NCI-H2081 (cell line): ENCODE results near the gene RPS15A.
A peak's percentile ranks its signal among the peaks of the same experiment; 100 is the strongest.

Source experiments
- DNase-seq, 2 experiments: peaks; one replicate each; lab custom pipeline; 2025; lab: John Stamatoyannopoulos, UW

RPS15A gene

GRCh38 chr16:18789850-18790706 lies at the start of gene RPS15A:
Gene RPS15A, minus strand, starts transcription at chr16:18790334. Its CDS starts 1,221 bp downstream, at chr16:18789113.
- DNase-seq: peak; percentile 97 to 98

DNA sequence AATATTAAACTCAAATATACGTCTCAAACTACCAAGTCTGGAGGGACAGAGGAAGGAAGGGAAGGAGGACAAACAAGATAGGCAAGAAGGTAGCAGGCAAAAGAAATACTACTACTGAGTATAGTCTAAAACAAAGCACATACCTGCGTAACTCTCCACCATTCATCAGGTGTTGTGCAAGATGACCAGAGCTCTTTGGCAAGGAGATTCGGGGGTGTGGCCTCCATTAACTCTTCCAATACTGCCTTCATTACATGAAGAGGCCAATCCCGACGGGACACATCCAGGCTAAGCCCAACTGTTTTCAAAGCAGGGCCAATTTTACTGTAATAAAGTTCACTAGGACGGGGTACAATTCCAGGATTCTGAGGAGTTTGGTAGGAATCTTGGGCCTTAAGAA lies 49.4 kb upstream of the RPS15A start:
- no peak for DNase-seq

GRCh38 chr16:18836702-18837101 lies 46.6 kb upstream of the RPS15A start:
- DNase-seq: no peak

DNA sequence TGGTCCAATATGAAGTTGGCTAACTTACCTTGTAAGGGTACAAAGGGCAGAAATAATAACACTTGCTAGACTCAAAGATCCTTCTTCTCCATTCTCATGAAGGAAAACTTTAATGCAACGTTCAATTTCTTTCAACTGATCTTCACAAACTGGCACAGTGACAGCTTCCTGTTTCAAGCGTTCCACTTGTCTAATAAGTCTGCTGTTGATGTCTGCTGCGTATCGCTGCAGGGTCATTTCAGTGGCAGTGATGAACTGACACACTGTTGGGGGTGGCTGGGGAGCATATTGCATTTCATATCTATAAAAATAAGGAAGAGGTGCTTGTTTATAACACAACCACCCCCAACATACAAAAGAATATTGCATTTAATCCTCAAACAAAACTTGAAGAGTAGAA lies 44.7 kb upstream of the RPS15A start:
- DNase-seq: no peak

DNA sequence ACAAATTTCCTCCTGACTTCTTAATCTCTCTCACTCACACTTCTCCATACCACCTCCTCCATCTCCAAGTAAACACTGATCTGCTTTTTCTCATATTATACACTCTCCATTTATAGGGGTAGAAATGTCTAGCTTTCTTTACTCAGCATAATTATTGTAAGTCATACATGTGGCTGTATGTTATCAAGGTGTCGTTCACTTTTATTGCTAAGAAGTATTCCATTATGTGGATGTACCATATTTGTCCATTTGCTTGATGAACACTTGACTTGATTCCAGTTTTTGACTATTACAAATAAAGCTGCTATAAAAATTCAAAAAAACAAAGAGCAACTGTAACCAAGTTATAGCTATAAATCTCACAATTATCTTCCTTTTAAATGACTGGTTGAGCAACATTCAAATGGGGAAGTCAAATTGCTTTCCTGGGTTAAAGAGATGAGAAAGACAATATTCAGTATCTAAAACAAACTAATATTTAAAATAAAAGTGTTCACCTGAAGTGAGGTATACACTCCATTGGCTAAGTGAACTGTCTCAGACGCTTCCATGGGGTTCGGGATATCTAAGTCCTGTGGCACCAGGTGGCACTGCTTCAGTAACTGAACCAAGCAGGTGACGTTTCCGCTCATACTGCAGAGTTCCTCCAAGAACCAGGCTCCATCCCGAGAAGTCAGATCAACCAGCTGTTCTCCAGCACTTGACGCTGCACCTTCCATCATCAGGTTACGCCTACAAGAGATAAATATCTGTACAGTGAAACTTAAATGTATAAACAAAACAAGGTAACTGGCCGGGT lies 43.8 kb upstream of the RPS15A start:
- DNase-seq: no peak

DNA sequence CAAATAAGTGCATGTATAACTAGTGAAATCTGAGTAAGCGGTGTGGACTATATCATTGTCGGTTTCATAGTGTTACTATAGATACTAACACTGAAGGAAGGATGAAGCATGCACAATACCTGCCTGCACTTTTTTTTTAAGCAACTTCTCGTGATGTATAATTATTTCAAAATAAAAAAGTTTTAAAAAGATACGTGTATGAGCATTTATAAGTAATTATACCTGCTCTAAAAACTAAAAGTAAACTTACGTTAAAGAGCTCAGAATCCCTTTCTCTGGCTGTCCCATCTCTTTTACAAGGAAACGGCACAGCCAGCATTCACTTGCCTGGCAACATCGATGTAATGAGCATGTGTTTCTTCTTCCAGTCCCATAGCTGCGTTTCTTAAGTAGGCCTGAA lies 42.5 kb upstream of the RPS15A start:
- no peak for DNase-seq

- DNase-seq: no peak
Measured at GRCh38 chr16:18832006-18832405, 41.9 kb upstream of the RPS15A start.

DNA sequence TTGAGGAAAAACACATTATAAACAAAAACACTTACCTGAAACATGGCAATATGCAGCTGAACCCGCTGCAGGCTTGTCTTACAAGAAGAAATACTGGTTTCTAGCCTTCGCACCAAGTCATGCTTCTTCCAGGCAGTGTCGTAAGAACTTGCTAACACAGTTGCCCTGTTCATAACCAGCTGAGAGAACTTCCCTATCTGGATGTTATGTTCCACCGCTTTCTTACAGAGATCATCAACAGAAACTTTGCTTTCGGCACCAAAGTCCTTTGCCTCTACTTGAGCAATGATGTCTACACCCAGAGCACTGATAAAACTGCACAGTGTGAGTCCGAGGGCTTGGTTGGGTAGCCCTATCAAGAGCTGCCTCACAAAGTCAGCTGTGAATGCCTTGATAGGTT lies 39.1 kb upstream of the RPS15A start:
- DNase-seq: no peak

- DNase-seq: no peak
Measured at GRCh38 chr16:18827890-18828289, 37.8 kb upstream of the RPS15A start.

DNA sequence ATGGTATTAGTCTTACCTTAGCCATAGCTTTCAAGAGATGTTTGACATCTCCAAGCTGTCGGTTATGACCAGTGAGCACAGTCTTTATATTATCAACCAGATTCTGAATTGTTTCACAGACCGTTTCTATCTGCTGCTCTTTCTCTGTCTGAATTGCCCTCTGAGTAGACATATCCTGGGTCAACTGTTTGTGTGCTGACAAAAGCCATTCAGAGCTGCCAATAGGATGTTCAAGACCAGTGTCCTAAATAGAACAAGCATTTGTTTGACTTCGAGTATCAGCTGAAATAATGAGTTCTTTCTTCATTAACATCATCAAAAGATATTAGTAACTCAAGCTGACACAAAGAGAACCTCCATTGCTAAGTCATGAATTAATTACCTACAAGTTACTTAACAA lies 26.2 kb upstream of the RPS15A start:
- DNase-seq: no peak

DNA sequence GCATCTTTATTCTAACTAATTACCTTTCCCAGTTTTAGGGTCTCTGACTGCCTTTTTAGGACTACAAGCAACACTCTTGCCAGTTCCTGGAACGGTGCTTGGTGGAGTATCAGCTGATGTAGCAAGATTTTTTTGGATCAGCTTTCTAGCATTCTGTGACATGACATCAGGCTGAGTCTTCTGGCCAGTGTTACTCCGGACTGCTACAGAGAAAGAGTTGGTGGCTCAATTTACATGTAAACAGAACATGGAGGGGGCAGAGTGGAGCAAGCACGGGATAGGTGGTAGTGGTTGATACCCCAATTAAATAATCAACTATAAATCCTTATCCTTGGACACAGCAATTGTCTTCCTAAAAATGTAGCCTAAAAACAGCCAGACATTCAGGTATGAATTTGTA lies 21.8 kb upstream of the RPS15A start:
- no peak for DNase-seq

- no peak for DNase-seq
Measured at GRCh38 chr16:18809165-18809564, 19.0 kb upstream of the RPS15A start.

DNA sequence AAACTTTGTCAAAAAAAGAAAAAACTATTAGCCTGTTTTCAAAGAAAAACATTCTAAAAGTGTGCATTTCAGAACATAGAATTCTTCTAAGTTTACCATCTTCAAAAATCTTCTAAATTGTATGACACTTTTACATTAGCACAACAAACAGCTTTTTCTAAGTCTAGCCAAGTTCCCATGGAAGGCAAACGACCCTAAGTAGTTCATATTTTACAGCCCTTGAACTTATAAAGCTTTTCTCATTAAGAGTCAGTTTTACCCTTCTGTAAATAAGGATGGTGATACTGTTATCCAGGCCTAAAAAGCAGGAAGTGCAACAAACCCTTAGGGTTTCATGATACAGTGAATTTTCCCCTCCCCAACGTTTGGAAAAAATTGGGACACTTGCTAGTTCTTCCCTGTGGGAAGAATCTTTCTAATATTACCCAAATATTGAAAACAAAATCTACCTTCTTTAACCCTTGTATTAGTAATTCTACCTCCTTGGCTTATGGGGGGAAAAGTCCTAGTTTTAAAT lies 15.2 kb upstream of the RPS15A start:
- no peak for DNase-seq

DNA sequence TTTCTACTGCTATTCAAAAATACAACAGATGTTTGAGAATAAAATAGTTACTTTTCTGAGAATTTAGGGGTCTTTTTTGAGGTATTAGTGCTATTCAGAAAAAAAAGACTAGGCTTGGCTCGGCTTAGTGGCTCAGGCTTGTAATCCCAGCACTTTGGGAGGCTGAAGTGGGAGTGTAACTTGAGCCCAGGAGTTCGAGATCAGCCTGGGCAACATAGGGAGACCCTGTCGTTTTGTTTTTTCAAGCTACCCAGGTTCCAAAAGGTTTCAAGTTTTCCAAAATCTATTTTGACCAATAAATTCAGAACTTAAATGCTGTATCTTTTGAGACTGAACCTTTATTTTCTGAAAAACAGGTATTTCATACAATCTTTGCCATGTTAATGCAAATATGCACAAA lies 14.4 kb upstream of the RPS15A start:
- DNase-seq: no peak

DNA sequence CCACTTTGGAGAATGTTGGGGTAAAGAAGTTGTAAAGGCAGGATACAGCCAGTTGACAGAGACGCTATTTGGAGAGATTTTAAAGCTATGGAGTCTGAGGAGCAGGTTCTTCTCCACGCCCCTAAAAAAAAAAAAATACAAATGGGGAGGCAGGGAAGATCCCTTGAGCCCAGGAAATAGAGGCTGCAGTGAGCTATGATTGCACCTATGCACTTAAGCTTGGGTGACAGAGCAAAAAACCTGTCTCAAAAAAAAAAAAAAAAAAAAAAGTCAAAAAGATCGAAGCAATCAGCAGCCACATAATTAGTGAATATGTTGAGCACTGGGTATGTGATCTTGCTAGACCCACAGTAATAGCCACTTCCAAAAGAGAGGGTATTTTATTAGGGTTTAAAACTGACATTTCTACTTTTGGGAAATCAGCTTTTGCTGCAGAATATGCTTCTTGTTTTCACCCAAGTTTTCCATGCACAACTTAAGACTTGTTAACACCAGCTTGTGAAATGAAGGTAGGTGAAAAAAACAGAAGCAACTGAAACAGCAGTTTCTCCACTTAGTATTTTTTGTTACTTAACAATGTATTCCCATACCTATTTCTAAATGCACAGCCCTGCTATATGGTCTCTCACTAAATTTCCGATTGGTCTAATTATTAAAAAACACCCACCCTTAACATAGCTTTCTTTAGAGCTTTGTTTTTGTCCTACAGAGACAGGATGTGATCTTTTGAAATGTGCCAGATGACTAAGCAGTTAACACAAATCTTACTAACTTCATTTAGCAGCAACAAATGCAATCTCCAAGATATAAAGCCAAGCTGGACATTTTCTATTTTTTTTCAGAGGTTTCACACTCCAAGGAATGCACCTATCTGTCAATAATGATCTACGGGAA lies 13.7 kb upstream of the RPS15A start:
- DNase-seq: no peak

DNA sequence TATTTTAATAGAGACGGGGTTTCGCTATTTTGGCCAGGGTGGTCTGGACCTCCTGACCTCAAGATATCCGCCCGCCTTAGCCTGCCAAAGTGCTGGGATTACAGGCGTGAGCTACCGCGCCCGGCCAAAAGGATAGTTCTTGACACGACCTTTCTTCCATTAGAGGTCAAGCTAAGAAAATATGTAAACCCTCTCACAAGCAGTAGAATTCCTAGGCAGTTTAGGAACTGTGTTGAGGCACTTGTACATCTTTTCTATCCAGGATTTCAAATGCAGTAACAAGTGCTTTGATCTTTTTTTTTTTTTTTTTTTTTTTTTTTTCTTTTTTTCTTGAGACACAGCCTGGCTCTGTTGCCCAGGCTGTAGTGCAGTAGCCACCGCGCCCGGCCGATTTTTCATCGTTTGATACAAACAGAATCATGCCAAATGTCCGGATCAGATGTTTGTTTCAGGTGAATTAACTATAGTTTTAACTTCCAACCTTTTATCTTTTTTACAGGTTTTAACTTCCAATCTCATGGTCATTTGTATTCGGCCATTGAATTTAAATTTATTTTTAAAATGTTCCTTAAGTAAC lies 12.7 kb upstream of the RPS15A start:
- DNase-seq: no peak

- peak; percentile 98 to 99 for DNase-seq
Measured at GRCh38 chr16:18801145-18801972, 11.2 kb upstream of the RPS15A start, which contains the start of gene ARL6IP1. Gene ARL6IP1, minus strand, starts transcription at chr16:18801549. Its CDS starts 83 bp downstream, at chr16:18801466.

- no peak for DNase-seq
Measured at GRCh38 chr16:18800775-18801144, 10.6 kb upstream of the RPS15A start.

- no peak for DNase-seq
Measured at GRCh38 chr16:18800293-18800692, 10.2 kb upstream of the RPS15A start.

DNA sequence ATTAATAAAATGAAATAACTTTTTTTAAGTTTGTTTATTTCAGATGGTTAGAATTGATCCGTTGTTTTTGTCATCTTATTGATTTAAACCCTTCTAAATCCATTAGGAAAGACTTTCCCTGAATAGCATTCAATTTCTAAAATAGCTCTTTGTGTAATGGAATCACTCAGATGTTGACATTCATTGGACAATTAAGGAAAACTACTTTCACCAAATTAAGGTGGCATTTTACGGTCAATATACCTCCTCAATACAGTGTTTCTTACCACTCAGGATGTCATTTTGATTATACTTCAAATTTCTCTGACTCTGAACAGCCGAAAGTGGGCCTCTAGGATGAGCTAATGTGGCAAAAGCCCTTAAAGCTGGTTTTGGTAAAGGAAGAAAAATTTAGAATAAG lies 9.4 kb upstream of the RPS15A start:
- DNase-seq: no peak

DNA sequence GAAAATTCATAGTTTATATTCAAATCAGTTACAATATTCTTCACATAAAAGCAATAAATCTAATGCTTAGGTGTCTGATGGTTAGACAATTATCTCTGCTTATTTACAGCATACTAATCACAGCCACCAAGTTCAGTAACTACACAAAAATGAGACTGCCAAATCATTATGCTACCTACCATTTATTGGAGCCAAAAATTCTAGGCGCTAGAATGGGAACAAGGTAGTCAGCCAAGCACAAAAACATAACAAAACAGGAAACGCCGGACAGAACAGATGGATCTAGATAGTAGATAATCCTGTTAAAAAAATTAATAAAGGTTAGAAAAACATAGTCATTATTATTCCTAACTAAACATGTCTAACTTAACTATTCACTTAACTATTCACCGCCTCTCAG lies 7.6 kb upstream of the RPS15A start:
- DNase-seq: no peak
